NT2/D1 (cell line): ENCODE measurements around the gene CAMTA1.

Source experiments
- SUZ12 ChIP-seq: IDR thresholded peaks from 2 replicates; pipeline ENCODE4 v1.6.1; 2011; ENCODE audit not compliant: insufficient read length, insufficient read depth; ENCODE audit errors: extremely low read depth
- YY1 ChIP-seq: IDR thresholded peaks from 2 replicates; pipeline ENCODE4 v1.6.1; 2011; ENCODE audit not compliant: insufficient read length, insufficient read depth

DNA sequence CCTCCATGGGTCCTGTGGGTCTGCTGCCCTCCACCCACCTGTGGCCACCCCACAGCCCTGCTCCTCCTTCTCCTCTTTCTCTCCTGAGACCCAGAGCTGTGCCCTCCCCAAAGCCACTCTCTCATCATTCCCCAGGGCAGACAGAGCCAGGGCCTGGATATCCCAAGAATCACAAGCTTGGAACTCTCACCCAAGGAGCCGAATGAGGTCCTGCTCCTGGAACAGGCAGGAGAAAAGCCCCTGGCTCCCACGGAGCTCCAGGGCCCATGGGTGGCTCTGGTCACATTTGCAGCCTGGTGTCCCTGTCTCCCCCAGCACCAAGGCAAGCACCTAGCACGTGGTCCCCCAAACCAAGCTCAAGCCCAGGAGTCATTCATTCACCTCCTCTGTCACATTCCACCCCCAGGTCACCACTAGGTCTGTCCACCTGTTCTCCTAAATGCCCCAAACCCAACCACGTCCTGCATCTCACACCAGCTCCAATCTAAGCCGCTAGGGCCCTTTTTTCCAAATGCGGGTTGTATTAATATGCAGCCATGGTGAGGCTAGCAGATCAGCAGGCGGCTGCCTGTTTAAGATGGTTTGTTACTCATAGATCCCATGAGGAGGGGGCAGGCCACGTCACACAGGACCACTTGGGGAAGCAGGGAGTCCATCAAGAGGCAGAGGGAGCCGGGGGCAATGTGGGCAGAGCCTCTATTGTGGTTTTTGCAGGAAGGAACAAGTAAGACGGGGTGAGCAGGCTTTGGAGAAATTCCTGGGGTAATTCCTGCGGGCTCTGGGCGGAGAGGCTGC, 770.3 kb downstream of the CAMTA1 start:
- TF ChIP-seq SUZ12 (no peak), YY1 (no peak)
